Breast epithelium (tissue), 3 donors: ENCODE measurements around the gene SSH2.

Experiments
- CTCF ChIP-seq, 3 donors: fragments of 450-650 bp; IDR thresholded peaks; one replicate each; pipeline ENCODE4 v1.5.1; 2016 to 2017; ENCODE audit warnings: antibody characterized with exemption in 3 of 3, mild to moderate bottlenecking in 3 of 3, moderate library complexity in 3 of 3
- POLR2A ChIP-seq: fragments of 450-650 bp; IDR thresholded peaks from one replicate; pipeline ENCODE4 v1.6.1; 2016; ENCODE audit warnings: antibody characterized with exemption, mild to moderate bottlenecking, moderate library complexity

GRCh38 chr17:29873476-29873875 is 56.6 kb downstream of the SSH2 start:
- no peak for TF ChIP-seq POLR2A
- no peak for TF ChIP-seq CTCF (IDR thresholded peaks at IDR 0.05)
